Tibial nerve (tissue), 4 donors: ENCODE measurements around the gene CAMTA1.

Source experiments
- EP300 ChIP-seq, 2 donors: sonication (generic); formaldehyde crosslinking; IDR thresholded peaks; one replicate each; pipeline ENCODE4 v1.6.1; 2017; ENCODE audit warnings: antibody characterized with exemption in 2 of 2, mild to moderate bottlenecking in 1 of 2
- POLR2A ChIP-seq, 2 donors: fragments of 450-650 bp; IDR thresholded peaks; one replicate each; pipeline ENCODE4 v1.6.1; 2017; ENCODE audit warnings: antibody characterized with exemption in 2 of 2, mild to moderate bottlenecking in 2 of 2, moderate library complexity in 2 of 2
- TF ChIP-seq, protein P1 (sequence below), 5 experiments: fragments of 200-600 bp in 3 of 5; fragments of 450-650 bp in 2 of 5; sonication (generic) in 3 of 5; IDR thresholded peaks; one replicate each; pipeline ENCODE4 v1.5.1; 2016 to 2019; ENCODE audit warnings: antibody characterized with exemption in 5 of 5, mild to moderate bottlenecking in 3 of 5, moderate library complexity in 2 of 5

DNA sequence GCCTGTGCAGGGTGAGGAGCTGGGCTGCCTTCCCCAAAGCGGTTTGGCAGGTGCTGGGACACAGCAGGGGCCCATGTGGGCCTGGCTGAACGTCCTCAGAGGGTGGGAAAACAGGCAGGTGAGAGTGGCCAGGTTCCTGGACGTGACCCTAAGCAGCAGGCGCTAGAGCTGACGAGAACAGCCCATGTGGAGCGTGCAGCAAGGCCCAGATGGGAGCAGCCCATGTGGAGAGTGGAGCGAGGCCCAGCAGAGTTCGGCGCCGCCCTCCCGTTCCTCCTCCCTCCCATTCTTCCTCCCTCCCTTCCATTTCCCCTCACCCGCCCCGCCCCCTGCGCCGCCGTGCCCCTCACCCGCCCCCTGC lies 671.4 kb downstream of the CAMTA1 start:
- TF ChIP-seq, protein P1, sequence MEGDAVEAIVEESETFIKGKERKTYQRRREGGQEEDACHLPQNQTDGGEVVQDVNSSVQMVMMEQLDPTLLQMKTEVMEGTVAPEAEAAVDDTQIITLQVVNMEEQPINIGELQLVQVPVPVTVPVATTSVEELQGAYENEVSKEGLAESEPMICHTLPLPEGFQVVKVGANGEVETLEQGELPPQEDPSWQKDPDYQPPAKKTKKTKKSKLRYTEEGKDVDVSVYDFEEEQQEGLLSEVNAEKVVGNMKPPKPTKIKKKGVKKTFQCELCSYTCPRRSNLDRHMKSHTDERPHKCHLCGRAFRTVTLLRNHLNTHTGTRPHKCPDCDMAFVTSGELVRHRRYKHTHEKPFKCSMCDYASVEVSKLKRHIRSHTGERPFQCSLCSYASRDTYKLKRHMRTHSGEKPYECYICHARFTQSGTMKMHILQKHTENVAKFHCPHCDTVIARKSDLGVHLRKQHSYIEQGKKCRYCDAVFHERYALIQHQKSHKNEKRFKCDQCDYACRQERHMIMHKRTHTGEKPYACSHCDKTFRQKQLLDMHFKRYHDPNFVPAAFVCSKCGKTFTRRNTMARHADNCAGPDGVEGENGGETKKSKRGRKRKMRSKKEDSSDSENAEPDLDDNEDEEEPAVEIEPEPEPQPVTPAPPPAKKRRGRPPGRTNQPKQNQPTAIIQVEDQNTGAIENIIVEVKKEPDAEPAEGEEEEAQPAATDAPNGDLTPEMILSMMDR (IDR thresholded peaks at IDR 0.05): no peak
- TF ChIP-seq EP300 (IDR thresholded peaks at IDR 0.05): no peak
- TF ChIP-seq POLR2A (IDR thresholded peaks at IDR 0.05): no peak
